CD14-positive monocyte (primary cell): ENCODE data around the gene PAQR7. TPM values are rescaled to one million over a fixed set of nuclear protein-coding genes. Genes with fewer than 3 reads are reported as not detected.

Source experiments
- DNase-seq, 3 donors: peaks; one replicate each; pipeline ENCODE4 v3.0.0-alpha.2; 2011 to 2022
- H2AFZ ChIP-seq: 2 replicates; pipeline ENCODE4 v1.6.0; 2012; ENCODE audit warnings: mild to moderate bottlenecking, low read depth, low read length, inconsistent platforms; ENCODE audit not compliant: insufficient read depth, poor library complexity, severe bottlenecking
- H3K27ac ChIP-seq, 2 donors: 1 replicate in 1 of 2; 2 replicates in 1 of 2; pipeline ENCODE4 v1.5.1; 2012 to 2013; ENCODE audit warnings: low read length in 2 of 2, control low read depth in 1 of 2, inconsistent platforms in 1 of 2, low read depth in 1 of 2, mild to moderate bottlenecking in 1 of 2
- H3K27me3 ChIP-seq, 2 donors: one replicate each; pipeline versions ENCODE4 v1.6.0 to v1.6.1; 2011 to 2013; ENCODE audit warnings: low read length in 2 of 2; ENCODE audit not compliant: control insufficient read depth in 2 of 2, insufficient read depth in 2 of 2
- H3K36me3 ChIP-seq, 2 donors: replicated peaks in 1 of 2; 1 replicate in 1 of 2; 2 replicates in 1 of 2; pipeline versions ENCODE4 v1.5.1 to v1.6.1; 2012 to 2013; ENCODE audit warnings: low read length in 2 of 2, control low read depth in 1 of 2, inconsistent platforms in 1 of 2, mild to moderate bottlenecking in 1 of 2; ENCODE audit not compliant: insufficient read depth in 2 of 2, control insufficient read depth in 1 of 2
- H3K4me1 ChIP-seq, 2 donors: 1 replicate in 1 of 2; 2 replicates in 1 of 2; pipeline versions ENCODE4 v1.5.1 to v1.6.1; 2012 to 2013; ENCODE audit warnings: low read length in 2 of 2, control low read depth in 1 of 2, inconsistent platforms in 1 of 2, mild to moderate bottlenecking in 1 of 2, moderate library complexity in 1 of 2; ENCODE audit not compliant: insufficient read depth in 2 of 2, control insufficient read depth in 1 of 2
- H3K4me2 ChIP-seq: replicated peaks from 2 replicates; pipeline ENCODE3; 2012; ENCODE audit warnings: low read length, moderate library complexity, mild to moderate bottlenecking; ENCODE audit not compliant: poor library complexity, severe bottlenecking; ENCODE audit errors: extremely low read depth
- H3K4me3 ChIP-seq, 3 experiments: fragments of 200-600 bp in 1 of 3; sonication (generic) in 1 of 3; replicated peaks in 1 of 3; 1 replicate in 2 of 3; 2 replicates in 1 of 3; pipeline ENCODE4 v1.5.1; 2011 to 2013; ENCODE audit warnings: low read length in 3 of 3, mild to moderate bottlenecking in 3 of 3, control low read depth in 2 of 3, low read depth in 2 of 3, inconsistent platforms in 1 of 3, moderate library complexity in 1 of 3
- H3K79me2 ChIP-seq: 2 replicates; pipeline ENCODE4 v1.6.0; 2012; ENCODE audit warnings: mild to moderate bottlenecking, control low read depth, inconsistent platforms, low read length, moderate library complexity; ENCODE audit not compliant: insufficient read depth
- H3K9ac ChIP-seq: 2 replicates; pipeline ENCODE4 v1.6.0; 2017; ENCODE audit warnings: low read length, mild to moderate bottlenecking; ENCODE audit not compliant: insufficient read depth, poor library complexity, severe bottlenecking
- H3K9me3 ChIP-seq, 2 donors: replicated peaks in 1 of 2; 1 replicate in 1 of 2; 2 replicates in 1 of 2; pipeline versions ENCODE4 v1.5.1 to v1.6.1; 2012 to 2013; ENCODE audit warnings: low read length in 2 of 2, control low read depth in 1 of 2; ENCODE audit not compliant: control insufficient read depth in 1 of 2, insufficient read depth in 1 of 2
- H4K20me1 ChIP-seq: 2 replicates; pipeline ENCODE4 v1.6.0; 2012; ENCODE audit warnings: mild to moderate bottlenecking, low read length, control low read depth, moderate library complexity; ENCODE audit not compliant: insufficient read depth
- H3K27ac Mint-ChIP-seq, 7 donors: one replicate each; pipeline ENCODE4 v1.8.0; 2020; ENCODE audit warnings: mild to moderate bottlenecking in 7 of 7, mixed read lengths in 7 of 7, moderate library complexity in 6 of 7, inconsistent platforms in 2 of 7
- H3K27me3 Mint-ChIP-seq, 3 donors: one replicate each; pipeline ENCODE4 v1.8.0; 2021 to 2022; ENCODE audit warnings: low read depth in 3 of 3, mild to moderate bottlenecking in 3 of 3, mixed read lengths in 3 of 3, moderate library complexity in 3 of 3, inconsistent platforms in 1 of 3
- H3K36me3 Mint-ChIP-seq, 2 donors: one replicate each; pipeline ENCODE4 v1.8.0; 2020; ENCODE audit warnings: mixed read lengths in 2 of 2, inconsistent platforms in 1 of 2, mild to moderate bottlenecking in 1 of 2
- H3K4me1 Mint-ChIP-seq: one replicate; pipeline ENCODE4 v1.8.0; 2020; ENCODE audit warnings: mild to moderate bottlenecking, mixed read lengths
- H3K4me3 Mint-ChIP-seq, 2 donors: one replicate each; pipeline ENCODE4 v1.8.0; 2020; ENCODE audit warnings: mild to moderate bottlenecking in 2 of 2, mixed read lengths in 2 of 2, moderate library complexity in 1 of 2
- H3K9me3 Mint-ChIP-seq, 7 donors: one replicate each; pipeline ENCODE4 v1.8.0; 2020 to 2022; ENCODE audit warnings: mixed read lengths in 7 of 7, mild to moderate bottlenecking in 6 of 7, moderate library complexity in 6 of 7, inconsistent platforms in 2 of 7
- CTCF ChIP-seq: fragments of 200-600 bp; IDR thresholded peaks from one replicate; pipeline ENCODE4 v1.8.0; 2022; ENCODE audit warnings: antibody characterized with exemption, mild to moderate bottlenecking
- WGBS: methylation state at CpG from one replicate; pipeline ENCODE4 v1.1.5; 2013; ENCODE audit warnings: missing lambda C conversion rate; ENCODE audit not compliant: insufficient coverage; 5-methylcytosine and 5-hydroxymethylcytosine counted together
- intact Hi-C, 2 donors: fragments of 100-400 bp; cut with micrococcal nuclease; formaldehyde crosslinking; loops; one replicate each; pipeline versions ENCODE4 v1.15.0 to v1.15.1; 2023
- polyA plus RNA-seq, 3 donors: library from polyadenylated mRNA; depleted of rRNA in 1 of 3; unstranded in 2 of 3; stranded (reverse) in 1 of 3; fragments of 300-500 nt in 2 of 3; fragments of >200 nt in 1 of 3; fragmentation: Illumina TruSeq in 2 of 3; gene quantifications; 1 replicate in 2 of 3; 2 replicates in 1 of 3; pipeline ENCODE4 v1.2.3, GENCODE V29; 2012 to 2021

The PAQR7 gene
- polyA plus RNA-seq, 3 donors: 0.92 to 13.3 (median 1.0) TPM

- no peak overlapping the region for H3K4me3 Mint-ChIP-seq
These were observed 43.1 kb upstream of the PAQR7 start for GRCh38 chr1:25918615-25919014.

DNA sequence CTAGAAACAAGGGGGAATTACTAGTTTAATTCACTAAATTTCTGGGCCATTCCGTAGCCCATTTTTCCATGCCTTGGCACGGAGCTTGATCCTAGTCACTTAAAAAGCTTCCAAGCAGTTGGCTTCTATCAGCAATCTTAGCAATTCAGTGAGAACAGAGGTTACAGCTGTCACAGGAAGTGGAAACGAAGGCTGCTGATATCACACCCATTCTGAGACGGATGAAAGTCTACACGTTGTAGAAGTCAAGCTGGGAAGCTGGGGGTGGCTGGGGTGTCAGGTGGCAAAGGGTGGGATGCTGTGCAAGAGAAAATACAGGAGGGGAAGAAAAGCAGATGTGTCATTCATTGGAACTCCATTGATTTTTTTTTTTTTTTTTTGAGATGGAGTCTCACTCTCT lies 42.5 kb upstream of the PAQR7 start:
- WGBS: 37% methylated on average over 4 of the region's 5 CpGs

More at GRCh38 chr1:25918615-25919014, 43.1 kb upstream of the PAQR7 start:
- Histone ChIP-seq H3K4me2 (no peak overlapping the region), H3K79me2 (no peaks in the 10 kb centered on the region), H3K36me3 (no peaks in the 10 kb centered on the region), H3K4me3 (no peak overlapping the region), H3K27me3 (no peaks in the 10 kb centered on the region), H2AFZ (no peak overlapping the region), H3K9me3 (no peaks in the 10 kb centered on the region), H4K20me1 (no peaks in the 10 kb centered on the region), H3K4me1 (peaks cover 14 to 15% of the 10 kb centered on the region in 2 donors), H3K27ac (no peak overlapping the region), H3K9ac (no peak overlapping the region)
- H3K9me3 Mint-ChIP-seq: peaks cover 0 to 1% (median 0%) of the 10 kb centered on the region in 7 donors
- H3K4me1 Mint-ChIP-seq: peaks cover 17% of the 10 kb centered on the region
- 100% methylated on average over 9 of the region's 11 CpGs for WGBS
- H3K36me3 Mint-ChIP-seq: no peaks in the 10 kb centered on the region
- no peak for TF ChIP-seq CTCF
- H3K27ac Mint-ChIP-seq: no peak overlapping the region
- H3K27me3 Mint-ChIP-seq: peaks cover 0 to 5% (median 1%) of the 10 kb centered on the region in 3 donors
- intact Hi-C loops: no loop called here
- no peak for DNase-seq

More for the DNA sequence above, 42.5 kb upstream of the PAQR7 start:
- Histone ChIP-seq H2AFZ (no peak overlapping the region), H3K27ac (no peak overlapping the region), H3K27me3 (no peaks in the 10 kb centered on the region), H3K36me3 (no peaks in the 10 kb centered on the region), H3K9me3 (no peaks in the 10 kb centered on the region), H3K4me3 (no peak overlapping the region), H3K4me2 (no peak overlapping the region), H3K79me2 (no peaks in the 10 kb centered on the region), H3K9ac (no peak overlapping the region), H3K4me1 (peaks cover 8 to 10% of the 10 kb centered on the region in 2 donors), H4K20me1 (no peaks in the 10 kb centered on the region)
- DNase-seq: no peak
- H3K4me1 Mint-ChIP-seq: peaks cover 13% of the 10 kb centered on the region
- intact Hi-C loops: no loop called here
- peaks cover 0 to 1% (median 0%) of the 10 kb centered on the region in 7 donors for H3K9me3 Mint-ChIP-seq
- TF ChIP-seq CTCF: no peak
- no peak overlapping the region for H3K4me3 Mint-ChIP-seq
- no peaks in the 10 kb centered on the region for H3K36me3 Mint-ChIP-seq
- no peak overlapping the region for H3K27ac Mint-ChIP-seq
- peaks cover 0 to 3% (median 1%) of the 10 kb centered on the region in 3 donors for H3K27me3 Mint-ChIP-seq
